ENCODE measurements around the gene RIMS3. TPM values are rescaled to one million over a fixed set of nuclear protein-coding genes. Genes with fewer than 3 reads are reported as not detected.

Gene RIMS3
- total RNA-seq, 1 donor from 2014 or later, result 17.2 TPM

DNA sequence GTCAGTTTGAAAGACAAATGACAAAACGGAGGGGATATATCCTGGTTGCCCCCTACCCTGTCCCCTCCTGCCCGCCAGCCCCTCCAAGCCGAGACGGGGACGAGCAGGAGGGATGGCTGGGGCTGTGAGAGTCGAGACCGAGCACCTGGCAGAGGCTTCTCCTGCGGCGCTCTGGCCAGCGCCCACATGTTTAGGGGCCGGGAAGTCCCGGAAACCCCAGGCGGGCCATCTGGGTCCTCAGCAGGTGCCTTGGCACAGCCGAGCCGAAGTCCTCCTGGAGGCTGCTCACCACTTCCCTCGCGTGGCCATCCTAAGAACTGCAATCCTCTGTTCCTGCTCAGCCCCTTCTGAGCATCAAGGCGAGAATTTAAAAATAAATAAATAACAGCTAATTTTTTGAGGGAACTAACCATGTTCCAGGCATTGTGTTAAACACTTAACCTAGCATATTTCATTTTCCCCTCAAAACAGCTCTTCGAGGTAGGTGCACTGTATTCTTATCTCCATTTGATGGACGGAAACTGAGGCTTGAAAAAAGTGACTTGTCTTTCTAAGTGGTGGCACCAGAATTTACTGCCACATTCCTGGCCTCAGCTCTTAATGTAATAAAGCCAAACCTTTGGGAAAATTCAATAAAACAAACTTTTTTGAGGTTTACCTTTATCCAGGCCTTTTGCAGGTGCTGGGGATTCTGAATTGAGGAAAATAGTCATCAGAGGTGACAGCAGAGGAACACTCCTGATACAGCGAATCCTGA is 3.5 kb upstream of the RIMS3 start:
- H3K27ac Mint-ChIP-seq, result no peak overlapping the region
- Histone ChIP-seq H3K9me3 (ENCODE audit: low read depth) (no peaks in the 10 kb centered on the region), H3K36me3 (no peaks in the 10 kb centered on the region), H3K27me3 (no peaks in the 10 kb centered on the region), H3F3A (ENCODE audit: low read depth) (no peaks in the 10 kb centered on the region), H3K9ac (no peak overlapping the region), H3K4me1 (peaks cover 6% of the 10 kb centered on the region), H3K27ac (no peak overlapping the region), H3K4me3 (peak overlapping the region; percentile 40), H3K79me2 (ENCODE audit: low read depth) (no peaks in the 10 kb centered on the region), H4K20me1 (ENCODE audit: low read depth) (peaks cover 7% of the 10 kb centered on the region), H3K4me2 (peak overlapping the region; percentile 67), H2AFZ (replicated peaks) (peak overlapping the region; percentile 65)
- peaks cover 8% of the 10 kb centered on the region for H3K27me3 Mint-ChIP-seq (ENCODE audit: insufficient read depth, low read depth)
- H3K4me3 Mint-ChIP-seq, result peak overlapping the region; percentile 62
- no peaks in the 10 kb centered on the region for H3K9me3 Mint-ChIP-seq
- TF ChIP-seq CTCF (IDR thresholded peaks at IDR 0.05), result peak; percentile 86
- no peak for TF ChIP-seq EZH2 (IDR thresholded peaks at IDR 0.05)
- H3K4me1 Mint-ChIP-seq, result peaks cover 18% of the 10 kb centered on the region
- DNase-seq (ENCODE audit: low spot score), result peak; percentile 79
- no peaks in the 10 kb centered on the region for H3K36me3 Mint-ChIP-seq

- H2AFZ ChIP-seq (replicated peaks), result peak overlapping the region; percentile 55
- Mint-ChIP-seq H3K36me3 (no peaks in the 10 kb centered on the region), H3K27me3 (ENCODE audit: insufficient read depth, low read depth) (peaks cover 7% of the 10 kb centered on the region), H3K4me1 (peaks cover 22% of the 10 kb centered on the region), H3K4me3 (peak overlapping the region; percentile 93), H3K9me3 (no peaks in the 10 kb centered on the region), H3K27ac (no peak overlapping the region)
- H3K27me3 ChIP-seq, result no peaks in the 10 kb centered on the region
- H3K9me3 ChIP-seq (ENCODE audit: low read depth), result no peaks in the 10 kb centered on the region
- no peak overlapping the region for H3K9ac ChIP-seq
- H3K4me1 ChIP-seq, result peaks cover 17% of the 10 kb centered on the region
- H3K4me3 ChIP-seq, result peak overlapping the region; percentile 61
- peak overlapping the region; percentile 73 for H3K4me2 ChIP-seq
- H3K79me2 ChIP-seq (ENCODE audit: low read depth), result no peaks in the 10 kb centered on the region
- peaks cover 24% of the 10 kb centered on the region for H4K20me1 ChIP-seq (ENCODE audit: low read depth)
- DNase-seq (ENCODE audit: low spot score), result no peak
- H3F3A ChIP-seq (ENCODE audit: low read depth), result no peaks in the 10 kb centered on the region
- no peak for TF ChIP-seq EZH2 (IDR thresholded peaks at IDR 0.05)
- TF ChIP-seq EZH2phosphoT487 (IDR thresholded peaks at IDR 0.05), result no peak
- TF ChIP-seq CTCF (IDR thresholded peaks at IDR 0.05), result no peak
- H3K36me3 ChIP-seq, result no peaks in the 10 kb centered on the region
- no peak overlapping the region for H3K27ac ChIP-seq
Measured at GRCh38 chr1:40664791-40665190, 691 bp downstream of the RIMS3 start.

GRCh38 chr1:40664167-40664537 is 1.3 kb downstream of the RIMS3 start:
- Mint-ChIP-seq H3K9me3 (no peaks in the 10 kb centered on the region), H3K27ac (no peak overlapping the region), H3K27me3 (ENCODE audit: insufficient read depth, low read depth) (peaks cover 7% of the 10 kb centered on the region), H3K36me3 (no peaks in the 10 kb centered on the region), H3K4me3 (peak overlapping the region; percentile 93), H3K4me1 (peaks cover 22% of the 10 kb centered on the region)
- Histone ChIP-seq H3K9ac (no peak overlapping the region), H3K36me3 (no peaks in the 10 kb centered on the region), H4K20me1 (ENCODE audit: low read depth) (peaks cover 24% of the 10 kb centered on the region), H2AFZ (replicated peaks) (no peak overlapping the region), H3K27me3 (no peaks in the 10 kb centered on the region), H3K4me3 (no peak overlapping the region), H3K27ac (no peak overlapping the region), H3K4me1 (peaks cover 17% of the 10 kb centered on the region), H3K4me2 (peak overlapping the region; percentile 73), H3K79me2 (ENCODE audit: low read depth) (no peaks in the 10 kb centered on the region), H3F3A (ENCODE audit: low read depth) (no peaks in the 10 kb centered on the region), H3K9me3 (ENCODE audit: low read depth) (no peaks in the 10 kb centered on the region)
- TF ChIP-seq CTCF (IDR thresholded peaks at IDR 0.05), result no peak
- no peak for TF ChIP-seq EZH2phosphoT487 (IDR thresholded peaks at IDR 0.05)
- no peak for TF ChIP-seq EZH2 (IDR thresholded peaks at IDR 0.05)
- DNase-seq (ENCODE audit: low spot score), result no peak
